HG03354 (cell line): ENCODE data around the gene SIKE1.
"Not testable (repeated sequence)": the region's sequence is repeated elsewhere in the genome, so short reads cannot be mapped to it uniquely, and the experiment has no call there.

Source experiments
- ATAC-seq: cut with Tn5 transposase; IDR thresholded peaks from one replicate; pipeline ENCODE4 v1.9.1; 2021; ENCODE audit warnings: mild to moderate bottlenecking; ENCODE audit not compliant: unreplicated experiment, poor library complexity, severe bottlenecking

SIKE1 gene

GRCh38 chr1:114780344-114781226, at the start of gene SIKE1:
Gene SIKE1 (minus strand): TSS chr1:114780685. CDS start chr1:114780607, 78 bp downstream.
- ATAC-seq: peak; percentile 99

DNA sequence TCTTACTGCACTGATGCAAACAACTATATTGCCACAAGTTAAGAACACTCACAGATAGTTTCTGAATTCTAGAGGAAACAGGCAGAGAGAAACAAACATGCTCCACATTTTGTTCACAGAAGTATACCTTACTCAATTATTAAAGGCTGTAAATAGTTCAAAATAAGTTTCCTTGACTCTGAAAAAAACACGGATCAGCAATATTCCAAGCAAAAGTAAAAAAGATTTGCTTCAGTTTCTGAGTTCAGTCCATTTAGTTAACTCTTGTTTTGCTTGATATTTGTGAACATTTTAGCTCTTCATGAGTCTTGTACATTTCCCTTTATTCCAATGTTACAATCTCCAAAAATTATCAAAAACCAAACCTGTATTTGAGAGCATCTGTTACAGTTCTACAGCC, 49.6 kb upstream of the SIKE1 start:
- ATAC-seq: not testable (repeated sequence)

GRCh38 chr1:114828251-114828650, 47.8 kb upstream of the SIKE1 start:
- ATAC-seq: no peak

DNA sequence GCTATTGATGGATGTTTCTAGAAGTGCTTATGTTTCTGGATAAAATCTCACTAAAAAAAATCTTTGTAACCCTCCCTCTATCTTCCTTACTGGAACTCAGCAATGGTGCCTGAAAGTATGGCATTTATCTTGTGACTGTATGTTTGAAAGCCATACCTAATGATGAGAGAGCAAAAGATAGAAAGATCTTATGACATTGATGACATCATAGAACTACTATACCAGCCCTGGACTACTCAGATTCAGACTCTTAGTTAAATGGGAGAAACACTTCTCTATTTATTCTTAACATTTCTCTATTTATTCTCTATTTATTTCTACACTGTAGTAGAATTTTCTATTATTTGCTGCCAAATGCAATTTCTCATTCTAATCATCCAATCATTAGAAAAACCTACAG, 41.5 kb upstream of the SIKE1 start:
- ATAC-seq: no peak

DNA sequence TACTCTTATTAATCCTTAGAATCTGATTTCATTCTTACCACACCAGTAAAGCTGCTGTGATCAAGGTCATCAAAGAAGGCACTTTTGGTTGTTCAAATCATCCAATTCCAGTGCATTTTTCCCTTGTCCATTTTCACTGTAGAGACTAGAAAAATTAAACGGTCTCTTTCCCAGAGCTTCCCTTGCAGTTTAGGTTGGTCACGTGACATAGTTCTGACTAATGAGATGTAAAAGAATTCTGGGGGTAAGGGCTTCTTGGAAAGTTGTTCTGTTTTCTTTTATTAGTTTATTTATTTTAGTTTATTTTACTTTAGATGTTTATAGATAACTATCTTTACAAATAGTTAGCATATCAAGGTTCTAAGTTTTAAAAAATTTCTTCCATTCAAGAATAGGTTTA, 39.9 kb upstream of the SIKE1 start:
- ATAC-seq: no peak

DNA sequence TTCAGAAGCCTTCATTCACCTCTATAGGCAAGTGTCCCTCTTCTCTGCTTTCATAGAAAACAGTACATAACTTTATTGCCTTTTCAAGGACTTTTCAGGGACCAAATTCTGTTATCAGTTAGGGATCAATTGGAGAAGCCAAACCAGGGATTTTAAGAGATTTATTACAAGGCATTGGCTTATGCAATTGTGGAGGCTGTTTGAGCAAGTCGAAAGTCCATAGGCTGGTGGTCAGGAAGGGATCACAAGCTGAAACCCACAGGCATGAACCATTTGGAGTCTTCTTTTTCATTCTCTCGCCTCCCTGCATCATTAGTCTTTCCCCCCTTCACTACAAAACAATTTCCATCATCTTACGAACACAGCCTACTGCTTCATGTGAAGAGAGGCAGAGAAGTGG, 39.4 kb upstream of the SIKE1 start:
- no peak for ATAC-seq

DNA sequence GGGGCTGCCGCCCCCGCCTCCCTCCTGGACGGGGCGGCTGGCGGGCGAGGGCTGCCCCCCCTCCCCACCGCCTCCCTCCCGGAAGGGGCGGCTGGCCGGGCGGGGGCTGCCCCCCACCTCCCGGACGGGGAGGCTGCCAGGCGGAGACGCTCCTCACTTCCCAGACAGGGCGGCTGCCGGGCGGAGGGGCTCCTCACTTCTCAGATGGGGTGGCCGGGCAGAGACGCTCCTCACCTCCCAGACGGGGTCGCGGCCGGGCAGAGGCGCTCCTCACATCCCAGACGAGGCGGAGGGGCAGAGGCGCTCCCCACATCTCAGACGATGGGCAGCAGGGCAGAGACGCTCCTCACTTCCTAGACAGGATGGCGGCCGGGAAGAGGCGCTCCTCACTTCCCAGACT, 24.0 kb upstream of the SIKE1 start:
- not testable (repeated sequence) for ATAC-seq

DNA sequence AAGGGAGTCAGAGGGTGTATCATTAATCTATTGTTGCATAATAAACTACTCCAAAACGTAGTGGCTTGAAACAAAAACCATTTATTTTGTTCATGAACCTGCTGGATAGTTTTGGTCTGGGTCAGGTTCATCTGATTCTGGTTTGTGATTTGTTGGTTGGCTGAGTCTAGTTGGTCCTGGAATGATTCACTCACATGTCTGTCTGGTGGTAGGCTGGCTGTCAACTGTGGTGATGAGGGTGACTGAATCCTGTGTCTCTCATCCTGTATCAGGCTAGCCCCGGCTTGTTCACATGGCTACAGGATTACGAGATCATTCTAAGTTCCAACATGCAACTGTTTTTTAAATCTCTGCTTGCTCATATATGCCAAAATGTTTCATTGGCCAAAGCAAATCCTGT, 22.5 kb upstream of the SIKE1 start:
- ATAC-seq: no peak

DNA sequence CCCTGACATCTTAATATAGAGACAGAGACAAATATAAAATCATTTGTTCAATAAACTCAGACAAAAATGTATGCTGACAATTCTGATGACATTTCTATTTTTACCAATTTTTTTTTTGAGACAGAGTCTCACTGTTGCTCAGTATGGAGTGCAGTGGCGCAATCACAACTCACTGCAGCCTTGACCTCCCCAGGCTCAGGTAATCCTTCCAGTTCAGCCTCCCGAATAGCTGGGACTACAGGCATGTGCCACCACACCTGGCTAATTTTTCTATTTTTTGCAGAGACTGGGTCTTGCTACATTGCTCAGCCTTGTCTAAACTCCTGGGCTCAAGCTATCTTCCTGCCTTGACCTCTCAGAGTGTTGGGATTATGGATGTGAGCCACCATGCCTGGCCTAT, 13.6 kb upstream of the SIKE1 start:
- ATAC-seq: no peak

GRCh38 chr1:114790581-114790980, 10.1 kb upstream of the SIKE1 start:
- not testable (repeated sequence) for ATAC-seq

DNA sequence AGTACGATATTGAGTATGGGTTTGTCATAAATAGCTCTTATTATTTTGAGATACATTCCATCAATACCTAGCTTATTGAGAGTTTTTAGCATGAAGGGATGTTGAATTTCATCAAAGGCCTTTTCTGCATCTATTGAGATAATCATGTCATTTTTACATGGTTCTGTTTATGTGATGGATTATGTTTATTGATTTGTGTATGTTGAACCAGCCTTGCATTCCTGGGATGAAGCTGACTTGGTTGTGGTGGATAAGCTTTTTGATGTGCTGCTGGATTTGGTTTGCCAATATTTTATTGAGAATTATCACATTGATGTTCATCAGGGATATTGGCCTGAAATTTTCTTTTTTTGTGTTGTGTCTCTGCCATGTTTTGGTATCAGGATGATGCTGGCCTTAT, 6.0 kb upstream of the SIKE1 start:
- ATAC-seq: not testable (repeated sequence)

DNA sequence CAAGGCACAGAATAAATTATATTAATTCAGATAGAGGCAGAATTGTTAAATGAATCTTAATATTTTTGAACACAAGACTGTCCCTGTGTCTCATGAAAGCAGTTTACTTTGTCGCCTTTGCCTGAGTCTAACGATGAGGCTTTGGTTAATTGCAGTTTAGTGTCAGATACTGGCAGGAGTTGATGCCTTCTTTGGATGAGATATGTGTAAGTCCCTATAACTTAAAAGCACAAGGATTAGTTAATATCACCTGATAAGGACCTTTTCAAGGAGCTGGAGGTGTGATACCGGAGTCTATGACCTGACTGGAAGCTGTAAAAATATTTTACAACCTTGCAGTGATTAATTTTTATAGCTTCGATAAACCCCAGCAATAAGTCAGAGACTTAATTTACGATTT, 2.0 kb upstream of the SIKE1 start:
- no peak for ATAC-seq

- no peak for ATAC-seq
Observed at GRCh38 chr1:114779722-114780121, 763 bp downstream of the SIKE1 start.

- not testable (repeated sequence) for ATAC-seq
Observed at GRCh38 chr1:114776726-114777125, 3.8 kb downstream of the SIKE1 start.

DNA sequence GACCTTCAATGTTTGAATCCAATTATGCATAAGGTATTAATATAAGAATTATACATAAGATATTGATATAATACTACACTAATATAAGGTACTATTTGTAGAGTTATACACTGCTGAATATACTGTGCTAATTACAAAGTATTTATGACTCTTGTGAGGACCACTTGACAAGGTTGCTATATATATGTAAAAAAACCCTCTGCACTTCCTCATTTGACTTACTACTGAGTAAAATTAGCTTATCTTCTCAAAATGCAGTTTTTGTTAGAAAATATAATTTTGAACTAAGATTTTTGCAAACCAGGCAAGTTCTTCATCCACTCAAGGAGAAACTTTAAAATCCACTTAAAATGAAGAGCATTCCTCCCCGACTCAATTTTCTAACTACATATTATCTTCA, 8.5 kb downstream of the SIKE1 start:
- ATAC-seq: no peak

GRCh38 chr1:114770989-114771388, 9.5 kb downstream of the SIKE1 start:
- no peak for ATAC-seq

GRCh38 chr1:114764689-114765088, 15.8 kb downstream of the SIKE1 start:
- no peak for ATAC-seq

GRCh38 chr1:114758256-114758832, 22.1 kb downstream of the SIKE1 start:
- ATAC-seq: no peak

DNA sequence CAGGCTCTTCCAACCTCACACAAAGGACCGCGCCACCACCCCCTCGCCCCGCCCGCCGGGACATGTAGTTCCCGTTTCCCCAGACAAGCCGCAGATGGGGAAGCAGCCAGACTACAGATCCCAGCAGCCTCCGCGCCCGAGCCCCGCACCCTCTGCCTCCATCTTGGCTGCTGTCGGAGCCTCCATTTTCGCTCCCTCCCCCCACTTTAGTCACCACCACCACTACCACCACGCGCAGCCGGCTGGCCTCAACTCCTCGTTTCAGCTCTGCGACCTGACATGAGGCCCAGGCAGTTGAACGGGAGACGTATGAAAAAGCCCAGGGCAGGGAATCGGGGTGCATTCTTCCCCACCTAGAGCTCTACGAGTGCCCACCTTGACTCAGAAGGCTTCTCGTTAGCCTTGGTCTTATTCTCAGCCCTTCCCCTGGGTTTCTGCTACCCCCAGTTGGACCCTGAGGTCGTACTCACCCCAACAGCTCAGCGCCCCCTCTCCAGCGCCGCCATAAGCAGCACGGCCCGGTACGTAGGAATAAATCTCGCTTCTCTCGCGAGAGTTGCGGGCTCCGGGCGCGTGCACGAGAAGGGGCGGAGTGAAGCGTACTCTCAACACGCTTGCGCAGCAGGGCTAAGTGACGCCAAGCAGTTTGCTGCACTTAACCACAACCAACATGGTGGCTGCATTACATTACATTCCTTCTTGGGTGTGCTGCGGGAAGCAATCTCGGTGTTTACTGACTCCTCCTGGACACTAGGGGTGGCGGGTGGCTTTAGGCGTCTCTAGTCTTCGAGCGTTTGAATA, 22.8 kb downstream of the SIKE1 start, which contains the start of gene CSDE1:
TSS of gene CSDE1 (minus strand) at position 530 of the 801 bp plus-strand sequence. CDS start 18,094 bp downstream, outside the sequence.
- peak; percentile 88 for ATAC-seq

- peak; percentile 1 for ATAC-seq
Observed at GRCh38 chr1:114756949-114757454, 23.5 kb downstream of the SIKE1 start.
